Activated T-helper 1 cell treated with anti-CD3 and anti-CD28 coated beads, Interleukin-2, amount 50 U/mL, for 16 hours (primary cell): Measurements from ENCODE around the gene DLL1.

ENCODE experiments used
- DNase-seq, 2 donors: peaks; one replicate each; pipeline ENCODE4 v3.0.0-alpha.2; 2020; ENCODE audit warnings: low read depth in 1 of 2, low spot score in 1 of 2

The DLL1 gene

DNA sequence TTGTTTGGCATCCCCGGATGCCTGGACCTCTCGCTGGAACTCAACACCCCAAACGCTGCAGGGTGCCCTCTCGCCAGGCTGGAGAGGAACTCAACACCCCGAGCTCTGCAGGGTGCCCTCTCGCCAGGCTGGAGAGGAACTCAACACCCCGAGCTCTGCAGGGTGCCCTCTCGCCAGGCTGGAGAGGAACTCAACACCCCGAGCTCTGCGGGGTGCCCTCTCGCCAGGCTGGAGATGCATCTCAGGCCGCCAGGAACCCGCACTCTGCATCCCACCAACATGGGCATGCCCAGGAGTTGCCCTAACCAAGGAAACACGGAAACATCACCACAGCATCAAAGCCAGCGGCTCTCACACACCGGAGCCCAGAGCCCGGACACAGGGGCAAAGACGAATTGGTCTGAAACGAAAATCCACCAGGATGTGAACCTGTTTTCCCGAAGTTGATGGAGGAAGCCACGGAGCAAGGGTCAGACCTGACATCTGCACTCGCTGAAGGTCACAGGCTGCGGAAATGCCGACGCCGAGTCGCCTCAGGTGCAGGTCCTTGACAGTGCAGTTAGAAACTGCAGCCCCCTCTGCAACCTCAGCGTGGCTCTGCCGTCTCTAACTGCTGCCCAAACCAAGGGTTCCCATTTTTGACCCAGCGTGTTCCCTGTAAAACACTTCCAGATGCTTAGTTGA lies 37.5 kb downstream of the DLL1 start:
- DNase-seq: no peak

DNA sequence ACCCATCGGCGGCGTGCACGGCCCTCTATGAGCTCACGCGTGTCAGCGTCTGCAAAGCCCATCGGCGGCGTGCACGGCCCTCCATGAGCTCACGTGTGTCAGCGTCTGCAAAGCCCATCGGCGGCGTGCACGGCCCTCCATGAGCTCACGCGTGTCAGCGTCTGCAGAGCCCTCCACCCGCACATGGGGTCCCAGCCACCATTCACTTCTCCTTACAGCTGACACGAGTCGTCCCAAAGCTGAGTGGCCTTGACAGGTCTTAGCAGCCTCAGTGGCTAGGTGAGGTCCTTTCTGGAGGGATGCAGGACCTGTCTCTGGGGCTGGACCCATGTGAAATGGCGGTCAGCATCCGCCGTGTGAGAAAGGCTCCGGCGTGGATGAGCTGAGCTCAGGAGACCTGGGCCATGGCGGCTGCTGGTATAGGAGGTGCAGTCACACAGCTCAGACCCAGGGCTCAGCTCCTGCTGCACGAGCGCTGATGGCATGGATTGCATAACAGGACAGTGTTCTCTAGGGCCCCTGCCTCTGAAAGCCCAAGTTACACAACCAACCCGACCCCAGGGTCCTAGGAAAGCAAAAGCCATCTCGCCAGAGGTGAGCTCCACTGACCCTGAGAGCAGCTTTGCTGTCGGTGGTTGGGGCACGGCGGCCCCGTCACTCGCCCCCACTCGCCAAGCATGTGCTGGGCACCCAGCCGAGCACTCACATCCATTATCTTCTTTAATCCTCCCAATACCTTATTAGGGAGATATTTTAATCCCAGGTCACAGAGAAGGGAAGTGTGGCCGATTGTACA lies 38.9 kb downstream of the DLL1 start:
- DNase-seq: no peak

- DNase-seq: no peak
Measured at GRCh38 chr6:170250981-170251775, 39.7 kb downstream of the DLL1 start.

- no peak for DNase-seq
Measured at GRCh38 chr6:170250455-170250854, 40.4 kb downstream of the DLL1 start.

- DNase-seq: no peak
Measured at GRCh38 chr6:170249817-170250216, 41.1 kb downstream of the DLL1 start.

DNA sequence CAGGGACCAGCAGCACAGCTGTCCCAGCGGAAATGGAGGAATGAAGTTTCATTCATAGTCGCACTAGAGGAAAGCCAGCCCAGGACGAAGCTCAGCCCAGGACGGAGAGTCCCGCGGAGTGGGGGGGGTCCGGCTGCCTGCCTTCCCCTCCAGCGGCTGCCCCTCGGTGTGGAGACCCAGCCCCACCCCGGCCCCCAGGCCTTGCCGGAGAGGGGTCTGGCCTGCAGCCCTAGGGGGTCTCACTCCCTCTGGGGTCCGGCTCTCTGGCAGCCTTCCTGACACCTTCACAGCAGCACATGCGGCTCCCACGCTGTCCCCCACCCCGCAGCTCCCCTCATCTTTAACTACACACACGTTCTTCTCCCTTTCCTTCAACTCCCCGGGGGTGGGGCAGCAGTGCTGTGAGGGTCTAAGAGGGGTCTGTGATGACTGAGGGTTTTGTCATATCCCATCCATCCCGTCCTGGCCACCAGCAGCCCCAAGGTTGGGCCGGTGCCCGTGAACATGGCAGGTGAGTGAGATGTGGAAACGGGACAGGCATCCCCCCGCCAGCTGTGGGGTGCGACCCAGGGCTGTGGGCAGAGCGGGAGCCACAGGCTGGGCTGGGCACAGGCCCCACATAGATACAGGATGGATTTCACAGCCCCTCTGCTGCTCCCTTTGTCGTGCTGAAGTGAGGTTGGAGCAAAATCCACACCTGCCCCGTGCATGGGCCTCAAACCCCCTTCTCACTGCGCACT lies 41.8 kb downstream of the DLL1 start:
- DNase-seq: no peak

DNA sequence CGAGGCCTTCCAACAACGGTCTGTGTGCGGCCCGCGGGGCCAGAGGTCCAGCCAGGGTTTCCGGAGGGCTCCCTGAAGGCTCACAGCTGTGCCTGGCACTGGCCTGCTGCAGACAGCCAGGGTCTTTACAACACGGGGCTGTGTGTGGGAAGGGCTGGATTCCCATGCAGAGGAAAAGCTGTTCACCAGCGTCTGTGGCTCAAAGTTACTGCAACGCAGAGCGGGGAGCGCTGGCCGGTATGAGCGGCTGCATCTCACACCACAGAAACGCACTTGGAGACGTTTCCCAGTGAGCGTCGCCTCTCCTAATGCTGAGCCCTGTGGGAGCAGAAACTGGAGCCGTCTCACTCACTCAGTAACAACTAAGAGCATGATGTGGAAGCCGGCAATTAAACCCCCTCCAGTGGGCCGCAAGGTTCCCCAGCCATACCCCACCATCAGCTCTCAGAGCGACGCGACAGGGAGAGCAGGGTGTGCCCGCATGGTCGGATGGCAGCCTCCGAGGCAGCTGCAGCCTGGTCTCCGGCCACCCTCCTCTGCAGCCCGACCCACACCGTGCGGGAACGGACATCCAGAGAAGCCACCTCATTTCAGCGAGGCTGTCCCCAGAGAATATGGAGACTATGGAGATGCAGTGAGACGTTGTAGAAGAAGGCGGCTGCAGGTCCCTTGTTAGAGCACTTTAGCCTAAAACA lies 42.6 kb downstream of the DLL1 start:
- no peak for DNase-seq

GRCh38 chr6:170247178-170247701 lies 43.6 kb downstream of the DLL1 start:
- DNase-seq: no peak

GRCh38 chr6:170245475-170245992 lies 45.3 kb downstream of the DLL1 start:
- no peak for DNase-seq

DNA sequence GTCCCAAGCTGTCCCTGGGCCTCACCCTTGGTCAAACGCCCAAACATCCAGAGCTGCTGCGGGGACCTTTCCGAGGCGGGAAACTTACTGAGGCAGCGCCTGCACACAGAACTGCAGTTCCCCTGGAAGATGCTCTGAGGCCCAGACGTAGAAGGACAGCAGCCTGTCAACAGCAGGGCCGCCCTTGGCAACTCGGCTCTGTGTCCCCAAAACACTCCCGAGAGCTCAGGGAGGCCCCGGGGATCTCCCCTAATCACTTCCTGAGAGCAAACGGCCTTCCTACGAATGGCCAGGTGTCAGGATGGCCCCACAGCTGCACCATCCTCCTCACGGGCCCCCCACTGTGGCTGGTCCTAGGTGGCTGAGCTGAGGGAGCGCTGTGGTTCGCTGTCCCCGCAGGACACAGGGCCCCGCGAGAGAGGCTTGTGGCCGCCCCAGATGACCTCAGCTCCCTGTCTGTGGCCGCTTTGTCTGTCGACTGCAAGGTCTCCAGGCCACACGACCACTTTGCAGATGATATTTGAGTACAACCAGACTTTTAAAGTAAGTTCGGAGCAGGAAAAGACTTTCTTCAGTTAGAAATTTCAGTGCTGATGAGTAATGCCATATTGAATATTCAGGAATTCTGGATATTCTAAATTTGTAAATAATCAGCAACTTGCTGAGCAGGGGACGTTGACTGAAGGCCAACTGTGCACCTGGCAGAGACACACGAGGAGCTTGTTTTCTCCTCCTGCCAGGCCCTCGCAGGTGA lies 46.0 kb downstream of the DLL1 start:
- no peak for DNase-seq

- no peak for DNase-seq
Measured at GRCh38 chr6:170243791-170244291, 47.0 kb downstream of the DLL1 start.

DNA sequence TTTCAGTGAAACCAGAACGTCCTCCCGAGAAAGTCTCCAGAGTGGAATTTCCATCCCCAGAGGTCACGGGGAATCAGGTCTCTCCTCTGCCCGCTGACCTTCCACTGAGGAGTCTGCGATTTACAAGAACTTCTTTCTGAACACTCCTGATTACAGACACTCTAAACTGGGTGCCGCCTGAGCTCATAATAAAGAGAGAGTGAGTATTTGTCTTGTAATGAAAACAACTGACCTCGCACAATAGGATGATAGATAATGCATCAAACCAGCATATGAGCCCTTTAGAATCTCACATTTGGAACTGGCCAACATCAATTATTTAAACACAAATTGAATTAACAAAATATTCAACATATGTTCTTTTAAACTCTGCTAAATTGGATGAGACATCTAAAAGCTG lies 47.5 kb downstream of the DLL1 start:
- no peak for DNase-seq

- DNase-seq: no peak
Measured at GRCh38 chr6:170238741-170239565, 51.9 kb downstream of the DLL1 start.

DNA sequence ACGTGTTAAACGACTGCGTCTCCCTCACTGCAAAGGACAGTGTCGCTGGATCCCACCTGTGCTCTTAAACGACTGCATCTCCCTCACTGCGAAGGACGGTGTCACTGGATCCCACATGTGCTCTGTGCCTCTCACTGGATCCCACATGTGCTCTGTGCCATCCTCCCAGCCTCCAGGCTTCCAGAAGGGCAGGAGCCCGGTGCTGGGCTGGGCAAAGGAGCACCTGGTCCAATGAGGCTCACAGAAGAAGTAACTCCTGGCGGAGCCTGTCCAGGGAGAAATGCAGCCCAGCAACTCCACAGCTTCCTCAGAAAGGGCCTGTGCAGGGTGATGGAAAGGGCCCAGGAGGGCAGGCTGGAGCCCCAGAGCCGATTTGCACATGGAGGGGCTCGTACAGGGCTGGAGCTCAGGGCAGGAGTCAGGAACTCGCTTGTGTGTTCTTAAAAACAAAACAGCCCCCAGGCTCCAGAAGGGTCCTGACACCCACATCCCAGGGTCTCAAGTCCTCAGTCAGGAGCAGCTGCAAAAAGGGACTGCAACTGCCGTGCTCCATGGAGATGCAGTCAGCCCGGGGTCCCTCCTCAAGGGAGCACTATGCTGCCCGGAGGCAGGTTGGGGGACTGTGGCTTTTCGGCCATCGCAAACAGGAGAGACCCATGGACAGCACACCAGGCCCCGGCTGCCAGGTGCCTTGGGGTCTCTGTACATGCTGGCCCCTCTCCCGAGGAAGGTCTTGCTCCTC lies 52.7 kb downstream of the DLL1 start:
- no peak for DNase-seq

- no peak for DNase-seq
Measured at GRCh38 chr6:170236131-170236836, 54.6 kb downstream of the DLL1 start.

- no peak for DNase-seq
Measured at GRCh38 chr6:170235391-170236125, 55.3 kb downstream of the DLL1 start.
